Stimulated activated CD8-positive, alpha-beta memory T cell treated with anti-CD3 and anti-CD28 coated beads, Interleukin-15, amount 100 ng/mL, for 24 hours (primary cell): Measurements from ENCODE around the gene CFAP45.
"Not testable (repeated sequence)": the region's sequence is repeated elsewhere in the genome, so short reads cannot be mapped to it uniquely, and the experiment has no call there.

ENCODE experiments used
- DNase-seq: peaks from one replicate; pipeline ENCODE4 v3.0.0-alpha.2; 2020; ENCODE audit warnings: low read depth

Gene CFAP45

GRCh38 chr1:159904036-159904435 is 4.1 kb upstream of the CFAP45 start:
- not testable (repeated sequence) for DNase-seq

GRCh38 chr1:159902541-159902940 is 2.6 kb upstream of the CFAP45 start:
- no peak for DNase-seq

- DNase-seq: no peak
These were observed 893 bp upstream of the CFAP45 start for GRCh38 chr1:159900755-159901360.

GRCh38 chr1:159899634-159900033 is 331 bp downstream of the CFAP45 start:
- not testable (repeated sequence) for DNase-seq

DNA sequence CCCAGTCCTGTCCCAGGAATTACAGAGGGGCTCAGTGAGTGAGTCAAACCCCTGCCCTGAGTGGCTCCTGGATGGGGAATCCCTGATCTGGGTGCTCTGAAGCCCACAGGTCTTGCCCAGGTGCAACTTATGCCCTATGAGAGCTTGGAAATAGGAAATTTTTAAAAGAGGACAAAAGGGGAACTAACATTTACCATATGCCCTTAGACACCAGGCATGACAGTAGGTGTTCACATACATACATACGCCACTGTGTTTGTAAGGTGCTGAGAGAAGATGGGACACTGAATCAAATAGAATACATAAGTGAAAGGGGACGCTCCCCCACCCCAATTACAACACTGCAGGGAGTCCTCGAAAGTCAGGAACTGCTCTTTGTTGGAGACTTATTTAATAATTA is 1.4 kb downstream of the CFAP45 start:
- DNase-seq: no peak

DNA sequence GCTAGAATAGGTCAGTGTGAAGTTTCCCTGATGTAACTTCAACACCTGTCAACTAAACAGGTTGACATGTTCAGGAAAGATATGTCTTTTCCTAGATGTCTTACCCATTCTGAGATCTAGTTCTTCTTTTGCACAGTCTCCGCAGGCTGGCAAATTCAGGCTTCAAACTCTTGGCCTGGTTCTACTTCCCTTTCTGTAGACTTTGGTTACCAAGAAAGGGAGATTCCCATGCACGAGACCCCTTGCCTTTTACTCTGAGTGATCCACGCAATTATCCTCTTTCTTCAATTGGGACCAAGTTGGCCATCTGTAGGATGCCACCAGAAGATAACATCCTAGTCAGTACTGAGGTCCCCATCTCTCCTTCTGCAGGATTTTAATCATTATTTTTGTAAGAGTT is 2.0 kb downstream of the CFAP45 start:
- no peak for DNase-seq

DNA sequence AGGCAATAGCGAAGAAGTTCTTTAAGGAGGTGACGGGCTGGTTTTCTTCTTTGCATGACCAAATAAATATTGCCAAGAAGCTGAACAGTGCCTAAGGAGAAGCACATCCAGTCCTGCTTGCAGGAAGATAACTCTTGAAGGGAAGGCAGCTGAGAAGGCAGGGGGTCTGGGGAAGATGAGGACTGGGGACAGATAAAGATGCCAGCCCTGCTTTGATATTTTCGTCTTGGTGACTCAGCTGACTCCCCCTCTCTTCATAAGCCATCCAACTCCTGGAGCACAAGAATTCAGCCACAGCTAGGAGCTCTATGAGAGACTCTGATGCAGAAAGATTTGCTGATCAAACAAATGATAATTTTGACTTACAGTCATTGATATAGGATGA is 3.4 kb downstream of the CFAP45 start:
- no peak for DNase-seq

GRCh38 chr1:159895836-159896545 is 4.0 kb downstream of the CFAP45 start:
- DNase-seq: no peak

DNA sequence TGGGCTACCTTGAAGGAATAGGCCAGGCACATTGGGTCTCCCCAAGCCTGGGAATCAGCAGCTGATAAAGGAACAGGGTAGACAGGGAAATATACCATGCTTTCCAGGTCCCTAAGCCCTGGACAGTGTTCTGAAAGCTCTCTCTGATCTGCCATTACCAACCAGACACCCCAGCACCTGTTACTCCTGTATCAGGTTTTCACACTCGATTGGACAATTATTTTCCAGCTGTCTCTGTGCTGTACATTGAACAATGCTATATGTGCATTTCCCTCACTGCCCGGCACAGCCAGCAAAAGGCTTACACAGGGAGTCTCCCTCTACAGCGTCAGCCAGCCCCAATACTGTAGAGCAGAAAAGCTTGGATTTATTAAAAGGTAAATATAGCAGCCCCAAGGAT is 4.7 kb downstream of the CFAP45 start:
- DNase-seq: no peak

DNA sequence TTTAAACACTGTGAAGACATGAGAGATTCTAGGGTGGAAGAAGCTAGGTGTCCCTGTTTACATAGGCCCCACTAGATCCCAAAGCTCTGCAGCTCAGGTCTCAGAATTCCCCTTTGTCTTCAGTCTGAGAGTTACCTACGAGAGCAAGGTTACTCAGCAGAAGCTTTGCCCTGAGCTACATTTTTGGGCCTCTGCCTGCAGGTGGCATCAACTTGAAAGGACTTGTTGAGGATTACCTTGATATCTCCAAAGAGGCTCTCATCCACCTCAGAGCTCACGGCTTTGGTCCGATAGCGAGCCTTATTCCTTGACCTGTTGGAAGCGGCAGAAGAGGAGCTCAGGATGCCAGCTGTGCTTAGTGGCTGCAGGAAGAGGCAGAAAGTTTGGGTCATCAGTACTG is 7.0 kb downstream of the CFAP45 start:
- DNase-seq: no peak

DNA sequence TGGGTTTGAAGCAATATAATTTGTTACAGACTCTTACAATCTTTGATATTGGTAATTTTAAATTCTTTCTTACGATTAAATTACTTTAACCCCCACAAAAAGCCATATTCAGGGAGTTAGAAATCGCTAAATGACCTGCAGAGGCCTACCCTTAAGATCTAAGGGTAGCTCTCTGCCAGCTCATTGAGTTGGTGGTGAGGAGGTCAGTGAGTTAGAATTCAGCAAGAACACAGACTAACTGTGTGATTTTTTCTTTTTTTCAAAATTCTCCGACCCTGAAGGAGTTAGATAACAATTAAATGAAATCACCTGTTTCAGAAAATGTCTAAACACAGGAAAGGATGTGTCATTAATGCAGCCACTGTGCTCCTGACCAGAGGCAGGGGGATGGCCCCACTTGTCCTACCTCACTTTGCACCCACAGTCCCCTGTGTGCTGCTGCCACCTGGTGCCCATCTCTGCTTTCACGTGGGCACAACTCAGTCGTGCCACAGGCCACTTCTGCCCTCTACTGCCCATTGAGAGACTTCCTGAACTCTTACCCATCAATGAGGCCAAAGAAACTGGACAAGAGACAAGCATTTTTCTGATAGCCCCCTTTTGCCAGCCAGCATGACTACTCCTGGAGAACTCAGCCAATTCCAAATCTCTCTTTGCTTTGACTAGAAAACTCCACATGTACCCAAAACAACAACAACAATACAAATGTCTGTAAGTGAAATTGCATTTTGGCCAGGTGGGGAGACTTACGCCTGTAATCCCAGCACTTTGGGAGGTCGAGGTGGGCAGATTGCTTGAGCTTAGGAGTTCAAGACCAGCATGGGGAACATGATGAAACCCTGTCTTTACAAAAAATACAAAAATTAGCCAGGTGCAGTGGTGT is 8.4 kb downstream of the CFAP45 start:
- DNase-seq: peak; percentile 33

DNA sequence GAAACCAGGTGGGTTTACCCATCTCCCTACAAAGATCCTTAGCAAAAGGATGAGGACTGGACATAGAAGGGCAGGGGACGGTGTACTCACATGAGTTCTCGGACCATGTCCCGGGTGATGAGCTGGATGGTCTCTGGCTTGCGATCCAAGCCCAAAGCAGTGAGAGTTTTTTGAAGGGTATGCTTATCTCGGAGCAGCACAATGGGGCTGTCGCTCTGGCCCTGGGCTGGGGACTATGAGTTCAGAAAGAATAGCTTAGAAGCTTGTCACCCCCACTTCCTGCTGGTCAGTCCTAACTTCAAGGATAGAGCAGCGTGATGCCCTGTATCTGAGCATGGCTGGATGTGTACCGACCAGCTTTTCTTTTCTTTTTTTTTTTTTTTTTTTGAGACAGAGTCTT is 9.6 kb downstream of the CFAP45 start:
- no peak for DNase-seq

DNA sequence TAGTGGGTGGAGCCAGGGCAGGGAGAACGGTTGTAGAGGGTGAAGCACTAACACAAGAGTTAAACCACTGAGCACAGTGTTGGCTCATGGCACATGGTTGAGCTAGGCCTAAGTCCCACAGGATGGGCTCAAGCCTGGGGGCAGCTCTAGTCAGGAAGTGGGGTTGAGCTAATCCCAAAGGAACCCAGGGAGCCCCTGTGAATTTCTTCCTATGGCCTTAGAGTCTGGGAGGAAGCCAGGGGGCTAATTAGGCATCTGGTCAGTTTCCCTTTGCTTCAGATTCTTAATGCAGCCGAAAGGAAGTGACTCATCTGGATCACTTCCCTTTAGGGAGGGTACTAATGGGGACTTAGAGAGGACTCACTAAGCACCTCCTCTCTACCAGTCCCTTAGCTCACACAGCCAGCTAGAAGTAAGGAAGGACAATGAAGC is 10.1 kb downstream of the CFAP45 start:
- no peak for DNase-seq

DNA sequence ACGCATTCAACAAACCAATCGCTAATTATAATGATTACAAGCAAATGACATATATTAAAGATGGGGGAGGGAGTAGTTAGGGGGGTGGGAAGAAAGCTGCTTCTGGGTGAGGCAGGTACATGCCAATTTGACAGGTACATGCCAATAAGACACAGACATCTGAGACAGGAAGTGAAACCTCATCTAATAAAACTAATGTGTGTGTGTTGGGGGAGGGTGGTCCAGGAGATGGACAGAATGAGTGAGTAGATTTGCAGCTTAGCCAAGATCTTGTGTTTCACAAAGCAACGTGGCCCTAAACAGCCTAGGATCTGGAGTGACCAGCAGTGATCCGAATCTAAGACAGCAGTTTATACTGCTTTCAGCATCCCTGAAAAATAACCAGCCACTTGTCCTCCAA is 10.8 kb downstream of the CFAP45 start:
- no peak for DNase-seq

GRCh38 chr1:159884296-159884695 is 15.7 kb downstream of the CFAP45 start:
- DNase-seq: no peak

- no peak for DNase-seq
These were observed 16.8 kb downstream of the CFAP45 start for GRCh38 chr1:159883134-159883533.

DNA sequence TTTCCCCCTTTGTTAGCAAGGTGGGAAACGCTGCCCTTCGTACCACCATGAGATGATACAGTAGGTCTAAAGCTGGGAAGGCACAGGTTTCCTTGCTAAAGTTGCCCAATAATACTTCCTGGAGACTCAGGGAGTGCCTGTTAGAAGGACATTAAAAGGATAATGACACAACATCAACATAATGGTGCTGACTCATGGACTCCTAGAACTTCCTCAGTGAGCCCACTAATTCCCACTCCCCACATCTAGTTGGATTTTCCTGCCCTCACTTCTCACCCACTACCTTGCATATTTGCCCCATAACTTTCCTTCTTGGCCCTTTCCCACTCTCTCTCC is 17.5 kb downstream of the CFAP45 start:
- DNase-seq: no peak

- no peak for DNase-seq
These were observed 18.1 kb downstream of the CFAP45 start for GRCh38 chr1:159881622-159882526.

- no peak for DNase-seq
These were observed 19.5 kb downstream of the CFAP45 start for GRCh38 chr1:159880430-159880829.

DNA sequence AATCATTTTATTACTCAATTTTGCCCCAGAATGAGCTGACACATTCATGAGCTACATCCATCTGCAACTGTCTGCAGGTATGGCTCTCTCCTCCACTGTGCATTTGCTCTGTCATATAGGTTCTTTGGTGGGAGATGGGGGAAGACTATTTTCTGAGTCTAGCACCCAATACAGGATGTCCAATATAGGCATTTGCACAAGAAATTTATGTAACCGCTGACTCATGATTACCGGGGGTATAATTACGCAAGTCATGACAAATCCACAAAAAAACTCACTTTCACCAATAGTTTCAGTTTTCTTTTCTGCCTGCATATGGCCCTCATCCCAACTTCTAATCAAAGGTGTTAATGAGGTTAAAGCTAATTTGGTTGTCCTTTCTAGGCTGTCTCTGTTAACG is 20.0 kb downstream of the CFAP45 start:
- no peak for DNase-seq

DNA sequence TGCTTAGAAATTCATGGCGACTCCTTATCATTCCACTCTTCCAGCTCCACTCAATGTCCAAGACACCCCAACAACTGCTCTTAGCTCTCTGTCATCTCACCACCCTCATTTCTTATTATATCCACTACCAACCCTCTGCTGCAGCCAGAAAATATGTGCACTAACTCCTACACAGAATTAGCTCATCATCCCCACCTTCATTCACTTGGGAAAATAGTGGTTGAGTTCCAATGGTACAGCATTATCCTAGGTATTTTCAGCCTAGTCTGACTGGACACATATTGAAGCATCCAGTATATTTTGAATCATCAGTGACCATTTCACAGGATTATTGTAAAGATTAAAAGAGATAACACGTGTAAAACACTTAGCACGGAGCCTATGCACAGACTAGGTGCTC is 20.8 kb downstream of the CFAP45 start:
- no peak for DNase-seq
